ENCODE data around the gene DNMT3B. TPM values are rescaled to one million over a fixed set of nuclear protein-coding genes. Genes with fewer than 3 reads are reported as not detected.

The DNMT3B gene
- total and polyA plus RNA-seq, 2 experiments from 2014 or later, result 711 to 2,222 TPM

Other genes starting within 250 kb of the DNMT3B start
- 32.8 and 38.8 TPM in 2 replicates for gene NOL4L, start 177.1 kb upstream of the DNMT3B start, total RNA-seq (2014; rRNA removed; shearing (Covaris generic))
- 36.7 and 39.2 TPM in 2 replicates for gene NOL4L, start 177.1 kb upstream of the DNMT3B start, polyA plus RNA-seq (2016; fragmentation: Nextera tagmentation; extraction: Ambion mirVana)
- 0.08 TPM in 1 of 2 replicates, not detected in the other for gene C20orf203, start 88.4 kb upstream of the DNMT3B start, total RNA-seq (2014; rRNA removed; shearing (Covaris generic))
- gene C20orf203, start 88.4 kb upstream of the DNMT3B start, polyA plus RNA-seq (2016; fragmentation: Nextera tagmentation; extraction: Ambion mirVana), result 0.03 and 0.11 TPM in 2 replicates
- gene COMMD7, start 18.9 kb upstream of the DNMT3B start, total RNA-seq (2014; rRNA removed; shearing (Covaris generic)), result 84.7 and 86.4 TPM in 2 replicates
- 67.3 and 70.4 TPM in 2 replicates for gene COMMD7, start 18.9 kb upstream of the DNMT3B start, polyA plus RNA-seq (2016; fragmentation: Nextera tagmentation; extraction: Ambion mirVana)
- gene MAPRE1, start 57.6 kb downstream of the DNMT3B start, total RNA-seq (2014; rRNA removed; shearing (Covaris generic)), result 152 and 177 TPM in 2 replicates
- 61.2 and 69.3 TPM in 2 replicates for gene MAPRE1, start 57.6 kb downstream of the DNMT3B start, polyA plus RNA-seq (2016; fragmentation: Nextera tagmentation; extraction: Ambion mirVana)
- 0.35 TPM in 1 of 2 replicates, not detected in the other for gene EFCAB8, start 96.5 kb downstream of the DNMT3B start, total RNA-seq (2014; rRNA removed; shearing (Covaris generic))
- not detected in 2 replicates for gene EFCAB8, start 96.5 kb downstream of the DNMT3B start, polyA plus RNA-seq (2016; fragmentation: Nextera tagmentation; extraction: Ambion mirVana)
- gene SUN5, start 242.0 kb downstream of the DNMT3B start, total RNA-seq (2014; rRNA removed; shearing (Covaris generic)), result not detected in 2 replicates
- gene SUN5, start 242.0 kb downstream of the DNMT3B start, polyA plus RNA-seq (2016; fragmentation: Nextera tagmentation; extraction: Ambion mirVana), result not detected in 2 replicates
- gene BPIFB2, start 245.3 kb downstream of the DNMT3B start, total RNA-seq (2014; rRNA removed; shearing (Covaris generic)), result not detected in 2 replicates
- not detected in 2 replicates for gene BPIFB2, start 245.3 kb downstream of the DNMT3B start, polyA plus RNA-seq (2016; fragmentation: Nextera tagmentation; extraction: Ambion mirVana)

Measured in GM23338 (cell line).